H1 (cell line): ENCODE measurements around the gene C5orf22. TPM values are rescaled to one million over a fixed set of nuclear protein-coding genes. Genes with fewer than 3 reads are reported as not detected.

Source experiments
- CTCF ChIA-PET: fragments of 300-600 bp; sonication (Branson Sonifier 250); formaldehyde crosslinking; loops from one replicate; lab custom pipeline; 2021; ENCODE audit not compliant: partially characterized antibody; lab: Charles Lee
- POLR2A ChIA-PET: fragments of 300-600 bp; sonication (Branson Sonifier 250); formaldehyde crosslinking; loops from one replicate; lab custom pipeline; 2021; ENCODE audit warnings: inconsistent platforms; ENCODE audit not compliant: partially characterized antibody; lab: Charles Lee
- DNase-seq, 2 experiments: peaks; one replicate each; pipeline versions ENCODE4 v3.0.0 to v3.0.0-alpha.2; 2010 to 2022; ENCODE audit warnings: low spot score in 2 of 2, low read depth in 1 of 2, mixed read lengths in 1 of 2
- FAIRE-seq: peaks from 2 replicates; lab custom pipeline; 2011; peaks lifted over from hg19 to GRCh38; lab: Jason Lieb, UNC
- H2AFZ ChIP-seq: 2 replicates; pipeline ENCODE4 v1.8.1; 2012; ENCODE audit warnings: low read length, inconsistent platforms
- H2AK5ac ChIP-seq: 2 replicates; pipeline ENCODE4 v1.6.1; 2013; ENCODE audit warnings: low read depth, low read length
- H2BK120ac ChIP-seq: replicated peaks from 2 replicates; pipeline ENCODE3; 2013; ENCODE audit warnings: low read depth, low read length, inconsistent platforms
- H2BK12ac ChIP-seq: 2 replicates; pipeline ENCODE4 v1.6.1; 2013; ENCODE audit warnings: low read depth, low read length
- H2BK15ac ChIP-seq: 2 replicates; pipeline ENCODE4 v1.6.1; 2013; ENCODE audit warnings: low read length
- H2BK20ac ChIP-seq: 2 replicates; pipeline ENCODE4 v1.6.1; 2013; ENCODE audit warnings: low read length
- H2BK5ac ChIP-seq: 2 replicates; pipeline ENCODE4 v1.6.1; 2013; ENCODE audit warnings: low read depth, low read length
- H3K14ac ChIP-seq: 2 replicates; pipeline ENCODE4 v1.6.1; 2013; ENCODE audit warnings: inconsistent platforms; ENCODE audit not compliant: insufficient read length
- H3K18ac ChIP-seq: 2 replicates; pipeline ENCODE4 v1.6.1; 2013; ENCODE audit warnings: low read length; ENCODE audit errors: extremely low read depth
- H3K23ac ChIP-seq: 2 replicates; pipeline ENCODE4 v1.6.1; 2013; ENCODE audit warnings: inconsistent platforms; ENCODE audit not compliant: insufficient read length
- H3K23me2 ChIP-seq: 2 replicates; pipeline ENCODE4 v1.6.1; 2013; ENCODE audit warnings: low read depth, low read length
- H3K27ac ChIP-seq: 2 replicates; pipeline ENCODE4 v1.6.1; 2011; ENCODE audit warnings: low read depth, low read length, inconsistent platforms
- H3K27me3 ChIP-seq, 4 experiments: replicated peaks in 1 of 4; 1 replicate in 1 of 4; 2 replicates in 3 of 4; pipeline versions ENCODE4 v1.6.1 to v1.8.1; 2011 to 2013; ENCODE audit warnings: low read length in 3 of 4, mild to moderate bottlenecking in 3 of 4, inconsistent platforms in 2 of 4, mixed read lengths in 2 of 4, moderate library complexity in 1 of 4; ENCODE audit not compliant: control insufficient read depth in 3 of 4, insufficient read depth in 3 of 4; ENCODE audit errors: extremely low read depth in 1 of 4
- H3K36me3 ChIP-seq, 4 experiments: 2 replicates each; pipeline versions ENCODE4 v1.6.1 to v1.8.1; 2011 to 2013; ENCODE audit warnings: mild to moderate bottlenecking in 4 of 4, low read length in 3 of 4, moderate library complexity in 2 of 4, control low read depth in 1 of 4, inconsistent platforms in 1 of 4; ENCODE audit not compliant: insufficient read depth in 4 of 4, control insufficient read depth in 2 of 4
- H3K4ac ChIP-seq: replicated peaks from 2 replicates; pipeline ENCODE3; 2013; ENCODE audit warnings: low read length, low read depth, mixed read lengths, inconsistent platforms; ENCODE audit not compliant: insufficient read length
- H3K4me1 ChIP-seq, 4 experiments: replicated peaks in 1 of 4; 1 replicate in 1 of 4; 2 replicates in 3 of 4; pipeline versions ENCODE4 v1.6.1 to v1.8.1; 2011 to 2013; ENCODE audit warnings: low read length in 3 of 4, inconsistent platforms in 2 of 4, mixed read lengths in 1 of 4; ENCODE audit not compliant: insufficient read depth in 4 of 4, control insufficient read depth in 3 of 4
- H3K4me2 ChIP-seq, 2 experiments: 2 replicates each; pipeline versions ENCODE4 v1.6.1 to v1.8.1; 2011 to 2013; ENCODE audit warnings: low read depth in 2 of 2, low read length in 2 of 2, control low read depth in 1 of 2, inconsistent platforms in 1 of 2, mild to moderate bottlenecking in 1 of 2; ENCODE audit not compliant: insufficient read depth in 1 of 2
- H3K4me3 ChIP-seq, 4 experiments: fragments of 200-600, 300-600 bp in 1 of 4; sonication (generic), shearing (Covaris generic), sonication (Bioruptor Twin) in 1 of 4; 2 replicates each; pipeline versions ENCODE4 v1.5.1 to v1.8.1; 2011 to 2016; ENCODE audit warnings: low read length in 4 of 4, low read depth in 3 of 4, control low read depth in 2 of 4, inconsistent platforms in 2 of 4, mild to moderate bottlenecking in 2 of 4, mixed read lengths in 1 of 4, moderate library complexity in 1 of 4; ENCODE audit not compliant: insufficient read depth in 2 of 4; ENCODE audit errors: extremely low read depth in 1 of 4
- H3K56ac ChIP-seq: replicated peaks from 2 replicates; pipeline ENCODE3; 2013; ENCODE audit warnings: low read depth, mild to moderate bottlenecking, mixed read lengths, low read length, inconsistent platforms; ENCODE audit not compliant: insufficient read length
- H3K79me1 ChIP-seq: 2 replicates; pipeline ENCODE4 v1.6.1; 2013; ENCODE audit warnings: low read depth, low read length, control low read depth
- H3K79me2 ChIP-seq, 2 experiments: 2 replicates each; pipeline versions ENCODE4 v1.6.1 to v1.8.1; 2012 to 2013; ENCODE audit warnings: low read length in 2 of 2, mild to moderate bottlenecking in 2 of 2, inconsistent platforms in 1 of 2; ENCODE audit not compliant: insufficient read depth in 2 of 2, control insufficient read depth in 1 of 2
- H3K9ac ChIP-seq, 4 experiments: replicated peaks in 1 of 4; 1 replicate in 1 of 4; 2 replicates in 3 of 4; pipeline versions ENCODE4 v1.6.1 to v1.8.1; 2011 to 2013; ENCODE audit warnings: low read depth in 3 of 4, low read length in 3 of 4, control low read depth in 2 of 4, mild to moderate bottlenecking in 2 of 4, moderate library complexity in 2 of 4, inconsistent platforms in 1 of 4; ENCODE audit errors: extremely low read depth in 1 of 4
- H3K9me3 ChIP-seq, 2 experiments: 2 replicates each; pipeline versions ENCODE4 v1.6.1 to v1.8.1; 2012 to 2013; ENCODE audit warnings: mild to moderate bottlenecking in 2 of 2, moderate library complexity in 2 of 2, control low read depth in 1 of 2, inconsistent platforms in 1 of 2, low read depth in 1 of 2, low read length in 1 of 2, mixed read lengths in 1 of 2; ENCODE audit not compliant: insufficient read depth in 2 of 2
- H4K20me1 ChIP-seq, 2 experiments: replicated peaks in 1 of 2; 2 replicates each; pipeline versions ENCODE3 to v1.8.1; 2011 to 2013; ENCODE audit warnings: inconsistent platforms in 2 of 2, low read length in 2 of 2, mild to moderate bottlenecking in 1 of 2; ENCODE audit not compliant: insufficient read depth in 2 of 2, control insufficient read depth in 1 of 2
- H4K5ac ChIP-seq: 2 replicates; pipeline ENCODE4 v1.6.1; 2013; ENCODE audit warnings: low read length, low read depth, mixed read lengths, inconsistent platforms; ENCODE audit not compliant: insufficient read length
- H4K8ac ChIP-seq: 2 replicates; pipeline ENCODE4 v1.8.0; 2013; ENCODE audit warnings: mild to moderate bottlenecking, moderate library complexity, low read length, inconsistent platforms; ENCODE audit not compliant: insufficient read depth; ENCODE audit errors: extremely low read depth
- H4K91ac ChIP-seq: replicated peaks from 2 replicates; pipeline ENCODE3; 2013; ENCODE audit warnings: low read length, mixed read lengths, inconsistent platforms; ENCODE audit not compliant: insufficient read length
- BRCA1 ChIP-seq: IDR thresholded peaks from 2 replicates; pipeline ENCODE4 v1.6.1; 2012; ENCODE audit warnings: low read depth, low read length, improper control_type of control experiment
- CTBP2 ChIP-seq: IDR thresholded peaks from 2 replicates; pipeline ENCODE4 v1.7.0; 2011; ENCODE audit warnings: borderline replicate concordance, mild to moderate bottlenecking, moderate library complexity, mixed read lengths, low read length; ENCODE audit not compliant: insufficient read depth, insufficient read length
- GTF2F1 ChIP-seq: IDR thresholded peaks from 2 replicates; pipeline ENCODE4 v1.6.1; 2012; ENCODE audit warnings: low read depth, low read length, improper control_type of control experiment, borderline replicate concordance
- HDAC2 ChIP-seq, 2 experiments: fragments of 300-600 bp in 1 of 2; sonication (generic) in 1 of 2; IDR thresholded peaks; 2 replicates each; pipeline ENCODE4 v1.6.1; 2011 to 2012; ENCODE audit warnings: low read depth in 2 of 2, low read length in 2 of 2, mild to moderate bottlenecking in 2 of 2, moderate library complexity in 2 of 2, borderline replicate concordance in 1 of 2, inconsistent platforms in 1 of 2
- KDM5A ChIP-seq: fragments of 200-600 bp; IDR thresholded peaks from 2 replicates; pipeline ENCODE4 v1.7.1; 2012; ENCODE audit warnings: mild to moderate bottlenecking, low read length, inconsistent platforms, mixed read lengths
- NRF1 ChIP-seq: IDR thresholded peaks from 2 replicates; pipeline ENCODE4 v1.6.1; 2011; ENCODE audit warnings: mild to moderate bottlenecking, low read depth, low read length, improper control_type of control experiment
- SIN3A ChIP-seq, 2 experiments: IDR thresholded peaks in 1 of 2; conservative IDR thresholded peaks in 1 of 2; 2 replicates each; pipeline ENCODE4 v1.6.1; 2011 to 2012; ENCODE audit warnings: low read length in 2 of 2, improper control_type of control experiment in 1 of 2, low read depth in 1 of 2, mild to moderate bottlenecking in 1 of 2
- WGBS, 2 experiments: shearing (Covaris generic) in 1 of 2; methylation state at CpG; one replicate each; pipeline versions ENCODE4 v1.1.6 to v1.1.7; 2013 to 2015; ENCODE audit warnings: low lambda C conversion rate in 2 of 2, mixed read lengths in 2 of 2, inconsistent platforms in 1 of 2, low coverage in 1 of 2, missing lambda C conversion rate in 1 of 2; ENCODE audit not compliant: insufficient replicate concordance in 2 of 2, insufficient coverage in 1 of 2, insufficient read length in 1 of 2; ENCODE audit errors: extremely low coverage in 1 of 2, missing lambda C conversion rate in 1 of 2; 5-methylcytosine and 5-hydroxymethylcytosine counted together
- polyA plus RNA-seq, 7 experiments: library from polyadenylated mRNA; depleted of rRNA in 3 of 7; stranded (reverse) in 5 of 7; unstranded in 2 of 7; fragments of >200 nt in 5 of 7; fragments of 200-250 nt in 2 of 7; gene quantifications; 1 replicate in 5 of 7; 2 replicates in 1 of 7; 4 replicates in 1 of 7; pipeline versions ENCODE4 v1.2.1 to v1.2.3, GENCODE V29; 2011 to 2013; ENCODE audit warnings: missing spikeins in 2 of 7, mixed read lengths in 2 of 7
- total RNA-seq: library from RNA; stranded (reverse); fragmentation: NEBNext Ultra II Directional; extraction: Animal tissue kit (Norgen Biotek cat#: 25700); gene quantifications from 2 replicates; pipeline ENCODE4 v1.2.1, GENCODE V29; 2021

C5orf22 gene
- total and polyA plus RNA-seq, 2 of the 8 experiments (the other 6 are each of a cell fraction or from before 2014, with no cell fraction given): 19.6 to 36.2 TPM

- Histone ChIP-seq H4K5ac (no peak overlapping the region), H3K4me3 (no peak overlapping the region), H3K9ac (no peak overlapping the region), H3K27me3 (no peaks in the 10 kb centered on the region), H4K91ac (no peak overlapping the region), H3K23ac (no peak overlapping the region), H3K23me2 (peaks cover 4% of the 10 kb centered on the region; the same call in 1 of the 2 replicates), H3K4me2 (no peak overlapping the region), H2BK12ac (no peak overlapping the region), H3K36me3 (peaks cover 11 to 70% (median 28%) of the 10 kb centered on the region in 4 experiments), H2AFZ (no peak overlapping the region), H4K8ac (no peak overlapping the region), H3K27ac (no peak overlapping the region), H3K4me1 (peaks cover 0 to 3% (median 0%) of the 10 kb centered on the region in 4 experiments; a peak in 1 of 7 replicates), H3K79me1 (no peaks in the 10 kb centered on the region; the same call in 1 of the 2 replicates), H3K18ac (no peak overlapping the region), H2BK15ac (no peak overlapping the region), H2AK5ac (no peak overlapping the region), H3K14ac (no peak overlapping the region), H3K79me2 (peaks cover 0 to 13% of the 10 kb centered on the region in 2 experiments; a peak in 3 of 4 replicates), H2BK20ac (no peak overlapping the region), H3K56ac (no peak overlapping the region), H3K4ac (no peak overlapping the region), H2BK5ac (no peak overlapping the region), H3K9me3 (no peaks in the 10 kb centered on the region), H2BK120ac (no peak overlapping the region), H4K20me1 (peaks cover 0 to 2% of the 10 kb centered on the region in 2 experiments)
- POLR2A ChIA-PET: interaction anchor here (1.2 kb wide), 1 partner anchor 10 kb away, joined by 3 read pairs; no protein-coding TSS in a partner anchor
- no peak for FAIRE-seq
- WGBS, 2 experiments: 79% methylated on average over 3 of the region's 3 CpGs; no CpG with 5 or more reads in 1 of the 2 experiments
- CTCF ChIA-PET: no interaction called here
- DNase-seq: no peak
- TF ChIP-seq BRCA1 (no peak), GTF2F1 (no peak), CTBP2 (no peak), HDAC2 (IDR thresholded peaks at IDR 0.05; ENCODE audit: borderline replicate concordance in 1 of 2, low read depth in 2 of 2, low read length in 2 of 2) (no peak), KDM5A (no peak), NRF1 (no peak), SIN3A (conservative IDR thresholded peaks at IDR 0.05 in 1 of 2, IDR thresholded peaks at IDR 0.05 in 1 of 2; ENCODE audit: low read depth in 1 of 2, low read length in 2 of 2) (no peak)
Observed at GRCh38 chr5:31536873-31537272, 4.8 kb downstream of the C5orf22 start.
